Astrocyte (in vitro differentiated cells and primary cell): ENCODE measurements around the gene KLF11.
"Not testable (repeated sequence)": the region's sequence is repeated elsewhere in the genome, so short reads cannot be mapped to it uniquely, and the experiment has no call there.

Source experiments
- CTCF ChIP-seq: IDR thresholded peaks from 2 replicates; pipeline ENCODE4 v1.5.1; 2011; ENCODE audit warnings: low read depth, mild to moderate bottlenecking, inconsistent platforms, low read length, moderate library complexity; ENCODE audit not compliant: insufficient read depth
- EZH2 ChIP-seq: IDR thresholded peaks from 2 replicates; pipeline ENCODE4 v1.6.1; 2012; ENCODE audit warnings: mild to moderate bottlenecking, low read length, inconsistent platforms; ENCODE audit not compliant: insufficient read depth

GRCh38 chr2:10011606-10012325 is 31.6 kb upstream of the KLF11 start:
- TF ChIP-seq CTCF, EZH2: not testable (repeated sequence)
